Glutamatergic neuron (in vitro differentiated cells): ENCODE data around the gene KCNC1. TPM values are rescaled to one million over a fixed set of nuclear protein-coding genes. Genes with fewer than 3 reads are reported as not detected.

ENCODE experiments used
- DNase-seq: peaks from one replicate; pipeline ENCODE4 v3.0.0; 2022
- H3K27ac Mint-ChIP-seq: one replicate; pipeline ENCODE4 v1.8.0; 2020; ENCODE audit warnings: mild to moderate bottlenecking, mixed read lengths, inconsistent platforms; ENCODE audit not compliant: unreplicated experiment
- H3K27me3 Mint-ChIP-seq: one replicate; pipeline ENCODE4 v1.8.0; 2020; ENCODE audit warnings: mild to moderate bottlenecking, moderate library complexity, mixed read lengths, inconsistent platforms; ENCODE audit not compliant: unreplicated experiment
- H3K36me3 Mint-ChIP-seq: one replicate; pipeline ENCODE4 v1.8.0; 2020; ENCODE audit warnings: mild to moderate bottlenecking, mixed read lengths, inconsistent platforms; ENCODE audit not compliant: unreplicated experiment
- H3K4me1 Mint-ChIP-seq: one replicate; pipeline ENCODE4 v1.8.0; 2020; ENCODE audit warnings: mild to moderate bottlenecking, low read depth, mixed read lengths, inconsistent platforms; ENCODE audit not compliant: unreplicated experiment
- H3K4me3 Mint-ChIP-seq: one replicate; pipeline ENCODE4 v1.8.0; 2020; ENCODE audit warnings: mild to moderate bottlenecking, mixed read lengths, inconsistent platforms; ENCODE audit not compliant: unreplicated experiment
- H3K9me3 Mint-ChIP-seq: one replicate; pipeline ENCODE4 v1.8.0; 2020; ENCODE audit warnings: mild to moderate bottlenecking, moderate library complexity, mixed read lengths, inconsistent platforms; ENCODE audit not compliant: unreplicated experiment
- CTCF ChIP-seq: fragments of 200-600 bp; sonication (generic); IDR thresholded peaks from one replicate; pipeline ENCODE4 v1.5.0; 2021; ENCODE audit not compliant: partially characterized antibody, unreplicated experiment
- total RNA-seq: library from RNA; stranded (reverse); fragmentation: NEBNext Ultra II Directional; extraction: Animal tissue kit (Norgen Biotek cat#: 25700); gene quantifications from one replicate; pipeline ENCODE4 v1.2.1, GENCODE V29; 2021; ENCODE audit not compliant: unreplicated experiment

The KCNC1 gene
- total RNA-seq, 1 donor from 2014 or later, result 12.6 TPM

- Mint-ChIP-seq H3K4me3 (no peak overlapping the region), H3K27ac (no peak overlapping the region), H3K27me3 (peaks cover 26% of the 10 kb centered on the region), H3K9me3 (no peaks in the 10 kb centered on the region), H3K4me1 (no peaks in the 10 kb centered on the region), H3K36me3 (peaks cover 4% of the 10 kb centered on the region)
- DNase-seq, result peak; percentile 63
- TF ChIP-seq CTCF, result no peak
Measured at GRCh38 chr11:17719938-17720795, 14.4 kb upstream of the KCNC1 start.

- Mint-ChIP-seq H3K27ac (no peak overlapping the region), H3K9me3 (no peaks in the 10 kb centered on the region), H3K27me3 (peaks cover 26% of the 10 kb centered on the region), H3K4me1 (no peaks in the 10 kb centered on the region), H3K4me3 (no peak overlapping the region), H3K36me3 (peaks cover 4% of the 10 kb centered on the region)
- TF ChIP-seq CTCF, result no peak
- DNase-seq, result no peak
Measured at GRCh38 chr11:17720796-17721171, 13.8 kb upstream of the KCNC1 start.

GRCh38 chr11:17721242-17721999 lies 13.2 kb upstream of the KCNC1 start:
- H3K4me3 Mint-ChIP-seq, result no peak overlapping the region
- TF ChIP-seq CTCF, result no peak
- DNase-seq, result peak; percentile 54
- peaks cover 4% of the 10 kb centered on the region for H3K36me3 Mint-ChIP-seq
- no peaks in the 10 kb centered on the region for H3K4me1 Mint-ChIP-seq
- no peak overlapping the region for H3K27ac Mint-ChIP-seq
- H3K27me3 Mint-ChIP-seq, result peaks cover 27% of the 10 kb centered on the region
- H3K9me3 Mint-ChIP-seq, result no peaks in the 10 kb centered on the region

- no peak for DNase-seq
- Mint-ChIP-seq H3K4me1 (no peaks in the 10 kb centered on the region), H3K27ac (no peak overlapping the region), H3K36me3 (peaks cover 4% of the 10 kb centered on the region), H3K9me3 (no peaks in the 10 kb centered on the region), H3K4me3 (no peak overlapping the region), H3K27me3 (peaks cover 28% of the 10 kb centered on the region)
- peak; percentile 38 for TF ChIP-seq CTCF
Measured at GRCh38 chr11:17722000-17722643, 12.5 kb upstream of the KCNC1 start.
